HK-2 (cell line): Measurements from ENCODE around the gene CERS6.

Source experiments
- DNase-seq: peaks from one replicate; pipeline ENCODE4 v3.0.0-alpha.2; 2018; ENCODE audit not compliant: unreplicated experiment

CERS6 gene

DNA sequence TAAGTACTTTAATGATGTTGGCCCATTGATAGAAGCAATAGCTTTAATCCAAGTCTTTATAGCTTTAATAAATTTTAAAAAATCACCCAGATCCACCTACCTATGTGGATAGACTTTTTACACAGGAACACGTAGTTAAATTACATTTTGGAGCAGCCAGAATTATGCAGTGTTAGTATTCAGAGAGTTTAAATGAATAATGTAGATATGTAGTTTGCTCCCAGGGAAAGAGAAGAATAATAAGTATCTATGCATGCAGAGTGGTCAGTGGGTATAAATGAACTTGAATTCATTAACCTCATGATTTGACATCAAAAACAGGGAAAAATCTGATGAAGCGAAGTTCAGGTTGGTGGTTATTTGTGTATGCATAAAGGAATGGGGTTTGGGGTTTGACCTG, 146.3 kb downstream of the CERS6 start:
- no peak for DNase-seq

DNA sequence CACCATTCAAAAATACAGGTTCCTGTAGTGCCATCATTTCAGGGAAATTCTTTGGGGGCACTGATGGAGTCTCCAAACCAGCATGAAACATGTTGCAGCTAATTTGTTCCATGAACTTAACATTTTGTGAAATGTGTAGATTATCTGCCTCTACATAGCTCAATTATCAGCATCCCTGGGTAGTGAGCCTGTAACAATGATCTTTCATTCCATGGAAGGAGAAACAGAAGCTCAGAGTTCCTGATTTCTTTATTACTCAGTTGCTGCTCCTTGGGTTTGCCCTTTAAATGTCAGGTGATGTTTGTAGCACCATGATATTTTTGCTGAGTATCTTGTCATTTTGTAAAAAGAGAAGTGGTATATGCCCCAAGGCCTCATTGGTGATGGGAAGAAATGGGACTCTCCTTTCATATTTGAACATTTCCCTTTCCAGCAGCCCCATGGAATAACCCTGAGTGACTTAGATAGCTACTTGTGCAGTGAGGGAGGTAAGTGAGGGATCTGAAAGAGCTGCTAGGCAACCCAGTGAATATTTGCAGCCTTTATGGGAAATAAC, 146.9 kb downstream of the CERS6 start:
- no peak for DNase-seq

DNA sequence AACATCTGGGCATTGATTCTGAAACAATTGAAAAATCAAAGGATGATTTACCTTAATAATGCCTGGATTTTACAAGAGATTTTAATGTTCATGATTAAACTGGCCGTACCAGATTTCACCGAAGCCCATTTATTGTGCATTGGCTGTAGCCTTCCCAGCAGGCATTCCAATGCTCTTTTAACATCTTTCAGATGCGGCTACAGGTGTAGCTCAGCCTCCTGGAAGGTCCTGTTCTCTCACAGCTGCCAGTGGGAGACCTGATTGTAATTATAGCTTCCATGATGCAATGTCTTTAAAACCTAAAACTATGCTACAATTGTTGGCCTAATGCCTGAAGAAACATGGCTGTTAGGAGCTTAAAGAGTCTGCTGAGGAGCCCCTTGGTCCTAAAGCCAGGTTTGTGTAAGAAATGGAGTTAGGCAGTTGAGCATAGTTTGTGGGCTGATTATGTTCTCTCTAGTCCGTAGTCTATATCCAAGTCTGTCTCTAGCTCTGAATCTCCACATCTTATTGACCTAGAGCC, 147.4 kb downstream of the CERS6 start:
- DNase-seq, result no peak

DNA sequence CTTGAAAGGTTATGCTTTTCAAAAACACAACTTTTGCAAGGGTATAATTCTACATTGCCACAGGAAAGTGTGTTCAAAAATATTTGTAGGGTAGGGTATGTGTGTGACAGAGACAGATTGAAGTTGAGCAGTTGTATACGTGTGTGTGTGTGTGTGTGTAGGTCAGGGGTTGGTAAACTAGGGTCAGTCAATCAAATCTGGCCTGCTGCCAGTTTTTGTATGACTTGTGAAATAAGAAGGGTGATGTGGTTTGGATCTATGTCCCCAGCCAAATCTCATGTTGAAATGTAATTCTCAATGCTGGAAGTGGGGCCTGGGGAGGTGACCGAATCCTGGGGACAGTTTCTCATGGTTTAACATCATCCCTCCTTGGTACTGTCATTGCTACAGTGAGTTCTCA, 148.2 kb downstream of the CERS6 start:
- DNase-seq, result no peak

DNA sequence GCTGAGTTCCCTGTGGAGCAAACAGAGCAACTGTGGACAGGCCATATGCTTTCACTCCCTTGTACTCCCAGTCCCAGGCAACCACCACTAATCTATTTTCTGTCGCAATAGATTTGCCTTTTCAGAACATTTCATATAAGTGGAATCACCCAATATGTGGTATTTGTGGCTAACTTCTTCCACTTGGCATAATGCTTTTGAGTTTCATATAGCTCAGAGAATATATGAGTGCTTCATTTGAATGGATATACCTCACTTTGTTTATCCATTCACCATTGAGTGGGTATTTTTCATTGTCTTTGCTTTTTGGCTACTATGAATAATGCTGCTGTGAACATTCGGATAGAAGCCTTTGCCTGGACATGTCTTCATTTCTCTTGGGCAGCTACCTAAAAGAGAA, 151.9 kb downstream of the CERS6 start:
- DNase-seq, result no peak

DNA sequence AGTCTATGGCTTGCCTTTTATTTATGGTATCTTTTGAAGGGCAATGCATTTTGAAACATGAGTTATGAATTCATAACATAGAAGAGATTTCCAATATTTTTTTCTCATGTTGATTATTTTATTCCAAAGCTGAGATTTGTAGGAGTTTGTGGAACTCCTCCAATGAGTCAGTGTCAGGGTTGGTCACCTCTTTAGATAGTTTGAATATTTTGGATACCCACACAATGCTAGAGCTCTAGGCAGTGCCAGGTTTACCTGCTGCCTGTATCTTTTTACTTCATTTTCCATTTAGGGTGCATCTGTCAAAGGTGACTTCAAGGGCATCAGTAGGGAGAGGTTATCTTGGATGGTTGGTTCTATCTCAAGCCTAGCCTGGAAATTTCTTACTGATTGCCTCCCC, 152.7 kb downstream of the CERS6 start:
- DNase-seq, result no peak

DNA sequence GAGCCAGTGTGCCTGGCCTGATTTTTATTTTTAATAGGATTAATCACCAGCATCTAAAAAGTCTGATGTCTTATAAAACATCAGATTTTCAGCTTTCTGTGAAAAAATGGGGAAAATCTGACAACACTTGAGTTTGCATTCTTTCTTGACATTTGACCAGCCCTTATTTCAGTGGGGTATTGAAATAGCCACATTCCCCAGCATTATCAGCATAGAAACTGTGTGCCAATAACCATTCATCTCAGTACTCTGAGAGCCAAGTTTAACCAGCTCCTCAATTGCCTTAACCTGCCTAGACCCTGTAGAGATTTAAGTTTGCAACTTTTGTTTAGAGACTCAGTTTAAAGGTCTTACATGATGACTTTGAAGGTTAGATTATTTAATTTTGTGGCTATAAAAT, 155.0 kb downstream of the CERS6 start:
- DNase-seq, result no peak

DNA sequence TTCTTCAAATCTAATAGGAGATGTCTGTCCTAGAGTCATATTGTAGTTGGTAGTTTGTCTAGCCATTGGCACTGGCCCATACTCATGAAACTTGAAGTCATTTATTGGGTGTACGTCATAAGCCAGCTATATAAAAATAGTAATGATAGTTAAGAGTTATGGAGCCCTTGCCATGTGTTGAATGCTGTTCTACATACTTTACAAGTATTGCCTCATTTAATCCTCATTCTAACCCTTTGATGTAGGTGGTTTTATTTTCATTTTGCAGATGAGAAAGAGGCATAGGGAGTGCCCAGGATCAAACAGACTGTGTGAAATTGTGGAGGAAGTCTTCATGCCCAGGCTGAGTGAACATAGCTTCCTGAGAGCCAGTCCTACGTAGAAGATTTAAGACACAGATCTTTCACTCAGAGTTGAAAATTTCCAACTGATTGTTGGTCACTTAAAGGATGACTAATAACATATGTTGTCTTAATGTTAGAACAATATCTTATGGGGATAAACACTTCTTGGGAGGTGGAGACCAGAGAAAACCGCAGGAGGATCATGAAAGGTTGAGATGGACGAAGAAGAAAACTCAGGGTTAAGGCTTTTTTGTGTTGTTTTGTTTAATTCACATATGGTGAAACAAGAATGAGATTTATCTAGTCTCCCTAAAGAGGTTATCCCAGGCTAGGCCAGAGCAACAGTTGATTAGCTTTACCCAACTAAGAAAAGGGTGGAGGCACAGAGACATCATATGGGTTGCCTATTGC, 156.0 kb downstream of the CERS6 start:
- no peak for DNase-seq

DNA sequence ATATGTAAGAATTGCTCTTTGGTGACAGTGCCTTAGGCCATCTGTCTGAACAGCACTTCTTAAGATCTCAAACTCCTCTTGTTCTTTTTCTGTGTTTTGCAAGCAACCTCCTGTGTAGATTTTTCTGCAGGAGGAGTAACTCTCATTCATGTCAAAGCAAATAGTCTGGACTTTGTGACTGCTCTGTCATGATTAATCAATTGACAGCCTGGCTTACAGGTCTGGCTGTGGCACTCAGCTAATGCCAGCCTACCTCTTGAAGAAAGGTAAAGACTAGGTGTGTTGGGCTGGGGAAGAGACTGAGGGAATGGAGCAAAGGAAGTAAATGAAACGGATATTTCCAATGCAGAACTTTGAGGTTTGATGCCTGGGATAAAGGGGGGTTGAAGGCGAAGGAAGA, 156.6 kb downstream of the CERS6 start:
- DNase-seq, result no peak

DNA sequence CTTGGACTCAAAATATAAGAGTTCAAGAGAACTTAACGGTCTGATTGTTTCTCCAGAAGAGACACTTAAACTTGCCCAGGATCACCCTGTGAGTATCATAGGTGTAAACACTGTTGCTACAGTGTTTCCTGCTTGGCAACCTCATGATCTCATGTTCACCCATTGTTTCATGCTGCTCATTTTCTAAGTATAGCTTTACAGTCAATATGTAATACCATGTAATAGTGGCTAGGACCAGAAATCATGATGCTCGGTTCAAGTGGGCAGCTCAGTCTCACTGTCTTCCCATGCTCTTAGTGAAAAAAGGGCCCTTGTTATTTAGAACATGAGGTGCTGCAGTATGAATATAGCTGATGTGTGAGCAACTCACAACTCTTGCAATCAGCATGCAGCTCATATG, 157.5 kb downstream of the CERS6 start:
- DNase-seq, result no peak

DNA sequence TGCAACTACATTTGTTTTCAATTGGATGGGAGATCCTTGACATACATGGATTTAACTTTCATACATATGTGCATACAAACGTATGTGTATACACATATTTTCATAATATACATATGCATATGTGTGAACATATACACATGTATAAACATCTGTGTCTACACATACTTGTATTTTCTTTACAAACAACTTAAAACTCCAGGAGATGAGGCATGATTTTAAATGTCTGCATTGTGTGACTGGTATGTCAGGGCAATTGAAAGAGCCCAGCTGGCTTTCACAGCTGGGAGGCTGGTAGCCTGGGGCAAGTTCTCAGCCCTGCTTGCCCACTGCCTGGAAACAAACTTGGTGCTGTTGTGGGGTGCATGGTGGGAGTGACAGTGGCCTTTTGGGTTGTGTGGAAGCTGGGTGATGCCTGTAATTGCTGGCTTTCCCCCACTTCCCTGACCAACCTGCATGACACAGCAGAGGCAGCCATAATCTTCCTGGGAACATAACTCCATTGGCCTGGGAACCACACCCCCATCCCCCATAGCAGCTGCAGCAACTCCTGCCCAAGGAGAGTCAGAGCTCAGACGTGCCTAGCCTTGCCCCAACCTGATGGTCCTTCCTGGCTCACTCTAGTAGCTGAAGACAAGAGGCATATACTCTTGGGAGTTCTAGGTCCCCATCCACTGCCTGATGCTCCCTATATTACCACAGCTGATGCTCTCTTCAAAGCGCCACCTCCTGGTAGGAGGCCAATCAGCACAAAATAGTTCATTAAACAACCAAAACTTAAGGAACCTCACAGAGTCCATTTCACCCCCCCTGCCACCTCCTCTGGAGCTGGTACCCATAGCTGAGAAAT, 158.3 kb downstream of the CERS6 start:
- no peak for DNase-seq

DNA sequence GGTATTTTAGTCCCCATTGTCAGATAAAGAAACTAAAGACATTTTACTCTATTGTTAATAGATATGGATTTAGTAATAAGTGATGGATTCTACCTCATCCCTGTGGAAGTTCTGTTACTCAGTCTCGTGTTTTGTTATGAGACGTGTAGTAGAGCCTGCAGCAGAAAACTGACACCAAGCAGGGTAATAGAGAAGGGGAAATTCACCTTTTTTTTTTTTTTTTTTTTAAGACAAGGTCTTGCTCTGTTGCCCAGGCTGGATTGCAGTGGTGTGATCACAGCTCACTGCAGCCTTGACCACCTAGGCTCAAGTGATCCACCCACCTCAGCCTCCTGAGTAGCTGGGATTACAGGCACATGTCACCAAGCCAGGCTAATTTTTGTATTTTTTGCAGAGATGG, 164.5 kb downstream of the CERS6 start:
- no peak for DNase-seq

DNA sequence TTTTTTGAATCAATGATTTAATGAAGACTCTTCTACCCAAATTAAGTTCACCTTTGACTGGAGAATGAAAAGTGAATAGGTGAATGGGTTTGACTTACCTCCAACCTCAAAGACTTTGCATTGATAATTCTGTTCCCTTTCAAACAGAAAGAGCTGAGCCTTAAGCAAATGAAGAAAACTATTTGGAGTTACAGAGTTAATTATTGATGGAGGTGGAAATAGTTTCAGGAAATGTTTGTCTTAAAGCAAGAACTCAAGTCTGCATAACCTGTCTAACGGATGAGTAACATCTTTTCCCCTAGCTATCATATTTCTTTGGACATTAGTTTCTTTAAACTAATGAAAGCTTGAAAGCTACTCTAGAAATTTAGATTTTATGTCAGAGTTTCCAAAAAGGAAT, 166.5 kb downstream of the CERS6 start:
- no peak for DNase-seq

DNA sequence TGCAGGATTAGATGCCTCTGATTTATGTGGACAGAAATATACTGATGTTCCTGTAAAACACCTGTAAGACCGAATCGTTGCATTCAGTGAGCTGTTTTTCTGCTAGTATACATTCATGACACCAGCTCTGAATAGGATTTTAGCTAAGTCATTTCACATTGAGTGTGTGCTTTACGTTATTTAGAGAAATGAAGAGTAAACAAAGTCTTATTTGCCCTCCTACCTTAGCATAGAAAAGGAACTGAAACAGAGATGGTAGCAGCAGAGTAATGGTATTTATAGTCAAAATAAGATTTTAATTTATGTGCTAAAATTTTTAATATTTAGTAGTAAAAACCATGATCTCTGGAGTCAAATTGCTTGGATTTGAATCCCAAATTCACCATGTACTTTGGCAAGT, 168.0 kb downstream of the CERS6 start:
- DNase-seq, result no peak

DNA sequence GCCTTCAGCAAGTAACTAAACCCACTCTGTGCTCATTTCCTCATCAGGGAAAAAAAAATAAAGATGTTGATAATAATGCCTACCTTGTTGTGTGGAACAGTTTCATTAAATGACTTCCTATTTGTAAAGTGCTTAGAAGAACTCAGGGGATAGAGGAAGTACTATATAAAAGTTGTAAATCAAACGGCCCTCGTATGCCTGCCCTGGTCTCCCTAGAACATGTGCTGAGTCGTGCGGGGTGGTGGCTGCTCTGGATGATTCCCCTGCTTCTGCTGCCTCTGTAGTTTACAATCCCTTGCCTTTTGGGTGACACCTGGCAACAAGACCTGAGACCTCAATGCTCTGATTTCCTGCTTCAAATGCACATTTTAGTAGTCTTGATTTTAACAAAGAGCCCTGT, 170.0 kb downstream of the CERS6 start:
- no peak for DNase-seq

DNA sequence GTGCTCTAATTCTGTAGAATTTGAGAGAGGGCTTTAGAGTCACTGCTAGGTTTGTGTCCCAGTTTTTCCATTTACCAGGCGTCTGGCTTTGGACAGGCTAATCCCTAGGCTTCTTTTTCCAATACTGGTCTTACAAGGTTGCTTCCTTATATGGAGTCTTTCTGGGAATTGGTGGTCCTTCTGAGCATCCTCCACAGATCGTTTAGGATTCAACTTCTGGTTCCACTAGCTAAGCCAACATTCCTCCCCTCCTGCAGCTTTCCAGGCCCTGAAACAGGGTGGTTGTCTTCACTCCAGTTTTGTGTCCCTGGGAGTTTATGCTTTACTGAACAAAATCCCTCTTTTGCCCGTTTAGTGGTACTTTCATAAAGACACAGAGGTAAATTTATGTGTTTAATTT, 170.6 kb downstream of the CERS6 start:
- no peak for DNase-seq

DNA sequence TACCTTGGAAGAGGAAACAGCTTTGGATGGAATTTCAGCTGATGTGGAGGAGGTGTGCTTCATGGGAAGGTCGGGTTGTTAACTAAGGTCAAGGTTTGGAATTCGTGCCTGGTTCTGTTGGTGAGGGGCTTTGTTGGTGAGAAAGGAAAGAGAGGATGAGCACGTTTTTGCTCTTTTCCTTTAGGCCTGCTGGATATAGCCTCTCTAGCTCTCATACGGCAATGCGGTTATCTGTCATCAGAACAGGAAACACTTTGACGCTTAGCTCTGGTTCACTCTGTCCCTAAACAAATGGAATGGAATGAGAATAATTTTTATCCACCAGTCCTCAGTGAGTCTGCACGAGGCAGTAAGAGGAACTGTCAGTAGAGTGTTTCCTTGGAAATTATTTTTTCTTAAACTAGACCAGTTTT, 176.6 kb downstream of the CERS6 start:
- DNase-seq, result no peak

DNA sequence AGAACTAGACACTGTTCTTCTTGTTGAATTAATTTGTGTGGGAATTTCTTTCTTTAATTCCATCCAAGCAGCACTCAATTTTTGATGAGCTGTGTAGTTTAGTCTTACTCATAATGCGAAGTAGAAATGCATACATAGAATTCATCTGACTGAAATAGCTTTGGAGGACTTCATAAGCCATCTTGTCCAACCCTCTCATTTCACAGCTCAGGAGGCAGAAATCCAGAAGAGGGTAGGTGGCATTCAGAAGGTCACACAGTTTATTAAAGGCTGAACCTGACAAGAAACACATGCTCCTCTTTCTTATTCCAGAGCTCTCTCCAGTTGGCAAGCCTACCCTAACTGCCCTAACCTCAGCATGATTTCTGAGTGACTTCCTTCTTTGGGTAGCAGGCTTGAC, 177.1 kb downstream of the CERS6 start:
- no peak for DNase-seq

DNA sequence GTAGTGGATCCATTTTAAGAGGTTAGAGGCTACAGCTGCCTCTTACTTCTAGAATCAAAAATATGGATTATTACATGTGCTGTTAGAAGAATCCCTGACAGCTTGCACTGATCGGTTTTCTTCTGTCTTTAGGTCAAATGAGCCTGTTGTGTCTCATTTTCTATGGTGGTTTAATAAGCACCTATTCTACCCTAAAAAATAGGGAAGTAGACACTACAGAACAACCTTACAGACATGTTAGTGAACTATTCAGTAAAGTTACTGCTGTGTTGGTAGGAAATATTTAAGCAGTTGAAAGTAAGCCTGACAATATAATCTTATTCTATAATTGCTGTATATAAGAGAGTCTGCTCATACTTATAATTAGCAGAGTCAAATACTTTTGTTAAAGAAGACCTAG, 177.8 kb downstream of the CERS6 start:
- no peak for DNase-seq

DNA sequence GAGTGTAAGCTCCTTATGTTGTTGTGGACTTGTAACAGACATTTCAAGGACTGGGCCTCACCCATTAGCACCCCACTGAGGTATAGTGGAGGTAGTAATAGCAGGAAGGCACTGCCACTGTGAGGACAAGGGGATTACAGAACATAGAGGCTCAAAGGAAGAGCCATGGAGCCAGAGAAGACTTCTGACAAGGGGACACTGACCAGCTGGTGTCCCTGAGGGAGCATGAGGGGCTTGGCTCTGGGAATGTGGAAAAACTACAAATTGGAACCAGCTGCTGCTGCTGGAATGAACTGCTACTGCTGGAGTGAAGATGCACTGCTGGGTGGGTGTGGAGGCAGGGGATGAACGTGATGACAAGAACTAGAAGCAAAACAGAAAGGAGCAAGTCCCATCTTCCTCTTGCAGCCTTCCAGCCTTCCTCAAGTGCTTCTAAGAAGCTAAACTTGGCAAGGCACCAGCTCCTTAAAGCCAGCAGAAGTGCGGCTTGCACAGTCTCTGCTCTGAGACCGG, 179.0 kb downstream of the CERS6 start:
- DNase-seq, result no peak

DNA sequence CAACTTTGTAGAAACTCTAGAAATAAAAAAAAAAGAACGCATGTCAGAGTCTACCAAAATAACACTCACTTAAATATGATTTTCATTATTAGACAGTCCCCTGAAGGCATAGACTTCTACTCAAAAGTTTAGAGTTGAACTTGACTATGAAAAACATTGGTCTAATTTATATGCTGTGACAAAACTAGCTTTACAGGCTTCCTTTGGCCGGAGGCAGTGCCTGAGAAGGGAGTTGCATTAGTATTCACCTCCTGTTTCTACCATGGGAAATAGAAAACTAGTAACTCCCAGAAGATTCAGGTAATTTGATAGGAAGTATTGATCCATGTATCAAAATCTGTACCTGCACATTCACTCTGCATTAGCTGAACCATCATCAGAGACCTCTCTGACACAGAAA, 182.9 kb downstream of the CERS6 start:
- DNase-seq, result no peak

DNA sequence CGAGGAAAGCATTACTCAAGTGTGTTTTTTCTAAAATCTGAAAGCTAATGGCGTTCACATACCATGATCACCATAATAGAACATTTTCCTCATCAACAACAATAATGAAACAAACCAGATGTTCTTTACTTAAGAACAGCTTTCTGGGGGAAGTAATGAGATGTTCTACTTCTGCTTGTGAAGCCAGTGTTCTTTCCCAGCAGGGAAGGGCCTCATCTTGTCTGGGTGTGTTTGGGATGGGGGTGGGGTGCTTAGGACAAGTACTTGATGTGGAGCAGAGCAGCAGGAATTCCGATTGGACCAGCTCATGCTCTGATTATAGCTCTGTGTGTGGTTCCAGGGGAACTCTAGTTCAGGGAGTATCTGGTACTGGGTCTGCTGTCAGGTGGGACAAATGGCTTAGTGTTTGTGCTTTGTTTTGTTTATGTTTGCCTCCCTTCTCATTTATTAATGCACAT, 183.4 kb downstream of the CERS6 start:
- no peak for DNase-seq

DNA sequence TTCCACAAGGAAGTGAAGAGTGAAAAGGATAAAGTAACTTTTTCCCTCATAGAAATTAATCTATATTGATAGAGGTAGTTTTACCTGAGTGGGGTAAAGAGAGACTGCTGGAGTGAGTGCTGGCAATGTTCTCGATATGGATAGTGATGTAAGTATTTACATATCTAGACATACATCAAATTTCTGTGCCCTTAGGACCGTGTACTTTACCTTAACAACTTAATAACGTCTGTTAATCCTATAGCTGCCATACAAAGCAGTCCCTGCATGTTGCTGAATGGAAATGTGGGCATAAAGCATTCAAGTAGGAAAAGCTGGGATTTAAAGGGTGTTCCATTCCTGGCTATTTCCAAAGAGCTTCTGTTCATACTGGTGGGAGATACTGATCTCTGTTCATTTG, 184.0 kb downstream of the CERS6 start:
- no peak for DNase-seq
